Lower lobe of right lung (tissue), 2 donors: ENCODE measurements around the gene JPH3. TPM values are rescaled to one million over a fixed set of nuclear protein-coding genes. Genes with fewer than 3 reads are reported as not detected.

Source experiments
- ATAC-seq, 2 donors: fragments of 200-7000 bp; cut with Tn5 transposase; one replicate each; pipeline ENCODE4 v1.9.1; 2020 to 2022; ENCODE audit warnings: mild to moderate bottlenecking in 2 of 2, moderate library complexity in 2 of 2
- DNase-seq: peaks from one replicate; pipeline ENCODE4 v3.0.0-alpha.2; 2020
- H3K27ac ChIP-seq: fragments of 200-600 bp; one replicate; pipeline ENCODE4 v1.8.0; 2022
- H3K27me3 ChIP-seq: fragments of 200-600 bp; one replicate; pipeline ENCODE4 v1.8.0; 2022; ENCODE audit warnings: low read depth
- H3K36me3 ChIP-seq: fragments of 200-600 bp; one replicate; pipeline ENCODE4 v1.8.0; 2022; ENCODE audit warnings: mild to moderate bottlenecking
- H3K4me1 ChIP-seq: fragments of 200-600 bp; one replicate; pipeline ENCODE4 v1.8.0; 2022
- H3K4me3 ChIP-seq: fragments of 200-600 bp; one replicate; pipeline ENCODE4 v1.8.0; 2022; ENCODE audit warnings: mild to moderate bottlenecking
- H3K9me3 ChIP-seq: fragments of 200-600 bp; one replicate; pipeline ENCODE4 v1.8.0; 2022
- CTCF ChIP-seq: fragments of 200-600 bp; IDR thresholded peaks from one replicate; pipeline ENCODE4 v1.8.0; 2022; ENCODE audit warnings: antibody characterized with exemption, mild to moderate bottlenecking
- intact Hi-C: fragments of 100-400 bp; cut with DNase I; formaldehyde crosslinking; loops from one replicate; pipeline ENCODE4 v1.11.0; 2022
- total RNA-seq: library from RNA; stranded (reverse); fragmentation: NEBNext Ultra II Directional; extraction: Animal tissue kit (Norgen Biotek cat#: 25700); gene quantifications from one replicate; pipeline ENCODE4 v1.2.1, GENCODE V29; 2021
- donor health status: DM: no; HTN: yes; CAD: no; lungs with severe emphysema.

The JPH3 gene
- total RNA-seq, 1 donor from 2014 or later, result 0.12 TPM

- Histone ChIP-seq H3K4me1 (peaks cover 17% of the 10 kb centered on the region), H3K9me3 (no peaks in the 10 kb centered on the region), H3K36me3 (no peaks in the 10 kb centered on the region), H3K4me3 (no peak overlapping the region), H3K27ac (no peak overlapping the region), H3K27me3 (peaks cover 17% of the 10 kb centered on the region)
- ATAC-seq (no peak), DNase-seq (no peak)
- no peak for TF ChIP-seq CTCF
- intact Hi-C loops, result no loop called here
These were observed 34.4 kb downstream of the JPH3 start for GRCh38 chr16:87636741-87637140.

- ATAC-seq (no peak), DNase-seq (no peak)
- Histone ChIP-seq H3K4me3 (no peak overlapping the region), H3K27ac (no peak overlapping the region), H3K4me1 (peaks cover 17% of the 10 kb centered on the region), H3K27me3 (peaks cover 17% of the 10 kb centered on the region), H3K9me3 (no peaks in the 10 kb centered on the region), H3K36me3 (no peaks in the 10 kb centered on the region)
- intact Hi-C loops, result no loop called here
- no peak for TF ChIP-seq CTCF
These were observed 35.0 kb downstream of the JPH3 start for GRCh38 chr16:87637357-87637756.

DNA sequence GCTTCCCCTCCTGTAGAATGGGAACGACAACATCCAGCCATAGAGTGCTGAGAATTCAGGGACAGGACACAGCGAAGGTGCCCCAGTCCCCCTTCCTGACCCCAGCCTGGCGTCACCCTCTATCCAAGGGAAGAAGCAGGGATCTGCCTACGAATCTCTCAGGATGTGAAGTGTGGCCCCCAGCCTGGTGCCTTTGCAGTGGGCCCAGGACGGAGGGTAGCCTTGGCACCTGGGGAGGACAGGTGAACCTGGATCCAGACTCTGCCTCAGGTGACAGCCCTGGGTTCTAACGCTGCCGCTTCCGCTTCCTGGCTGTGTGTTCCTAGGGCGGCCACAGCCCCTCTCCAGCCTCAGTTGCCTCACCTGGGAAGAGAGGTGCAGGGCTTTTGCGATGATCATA is 36.4 kb downstream of the JPH3 start:
- peaks cover 17% of the 10 kb centered on the region for H3K27me3 ChIP-seq
- H3K9me3 ChIP-seq, result no peaks in the 10 kb centered on the region
- H3K4me1 ChIP-seq, result peaks cover 17% of the 10 kb centered on the region
- TF ChIP-seq CTCF, result no peak
- no peak overlapping the region for H3K27ac ChIP-seq
- DNase-seq (no peak), ATAC-seq (no peak)
- intact Hi-C loops, result no loop called here
- no peak overlapping the region for H3K4me3 ChIP-seq
- no peaks in the 10 kb centered on the region for H3K36me3 ChIP-seq

DNA sequence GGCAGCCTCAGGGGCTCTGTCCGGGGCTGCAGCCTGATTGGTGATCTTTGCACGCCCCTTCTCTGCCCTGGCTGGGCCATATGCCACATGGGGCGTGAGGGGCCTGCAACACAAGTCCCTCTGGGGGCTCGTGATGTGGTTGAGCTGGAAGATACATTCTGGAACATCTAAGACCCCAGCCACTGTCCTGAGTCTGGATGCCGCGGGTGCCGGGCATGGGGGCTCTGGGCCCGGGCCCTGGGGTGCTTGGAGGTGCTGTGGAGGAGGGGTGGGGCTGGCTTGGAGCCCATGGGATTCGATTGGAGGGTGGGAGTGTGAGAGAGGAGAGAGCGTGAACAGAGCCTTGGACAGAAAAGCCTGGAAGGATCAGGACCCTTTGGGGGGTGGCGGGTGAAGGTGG is 39.4 kb downstream of the JPH3 start:
- Histone ChIP-seq H3K4me1 (peaks cover 1% of the 10 kb centered on the region), H3K27ac (no peak overlapping the region), H3K36me3 (no peaks in the 10 kb centered on the region), H3K27me3 (peaks cover 9% of the 10 kb centered on the region), H3K4me3 (no peak overlapping the region), H3K9me3 (no peaks in the 10 kb centered on the region)
- no peak for TF ChIP-seq CTCF
- DNase-seq (no peak), ATAC-seq (no peak)
- intact Hi-C loops, result no loop called here

- intact Hi-C loops, result no loop called here
- DNase-seq, result no peak
These were observed 40.2 kb downstream of the JPH3 start for GRCh38 chr16:87642491-87642890.

More at GRCh38 chr16:87642491-87642890, 40.2 kb downstream of the JPH3 start:
- H3K27me3 ChIP-seq, result peaks cover 16% of the 10 kb centered on the region
- no peaks in the 10 kb centered on the region for H3K36me3 ChIP-seq
- no peak for ATAC-seq
- TF ChIP-seq CTCF, result no peak
- H3K9me3 ChIP-seq, result no peaks in the 10 kb centered on the region
- H3K4me3 ChIP-seq, result no peak overlapping the region
- no peaks in the 10 kb centered on the region for H3K4me1 ChIP-seq
- H3K27ac ChIP-seq, result no peak overlapping the region
